Osteocyte (in vitro differentiated cells): ENCODE results near the gene UBFD1. TPM values are rescaled to one million over a fixed set of nuclear protein-coding genes. Genes with fewer than 3 reads are reported as not detected.

Experiments
- DNase-seq: peaks from one replicate; pipeline ENCODE4 v3.0.0; 2021; ENCODE audit warnings: mixed read lengths; ENCODE audit not compliant: unreplicated experiment; ENCODE audit errors: extremely low spot score
- H3K27ac Mint-ChIP-seq: one replicate; pipeline ENCODE4 v1.8.0; 2021; ENCODE audit warnings: mild to moderate bottlenecking, mixed read lengths; ENCODE audit not compliant: unreplicated experiment
- H3K27me3 Mint-ChIP-seq: one replicate; pipeline ENCODE4 v1.8.0; 2021; ENCODE audit warnings: mixed read lengths; ENCODE audit not compliant: unreplicated experiment
- H3K36me3 Mint-ChIP-seq: one replicate; pipeline ENCODE4 v1.8.0; 2021; ENCODE audit warnings: mixed read lengths; ENCODE audit not compliant: unreplicated experiment
- H3K4me1 Mint-ChIP-seq: one replicate; pipeline ENCODE4 v1.8.0; 2021; ENCODE audit warnings: mixed read lengths; ENCODE audit not compliant: unreplicated experiment
- H3K4me3 Mint-ChIP-seq: one replicate; pipeline ENCODE4 v1.8.0; 2021; ENCODE audit warnings: mild to moderate bottlenecking, moderate library complexity, mixed read lengths; ENCODE audit not compliant: unreplicated experiment
- H3K9me3 Mint-ChIP-seq: one replicate; pipeline ENCODE4 v1.8.0; 2021; ENCODE audit warnings: mixed read lengths; ENCODE audit not compliant: unreplicated experiment
- CTCF ChIP-seq: fragments of 200-600 bp; sonication (generic); IDR thresholded peaks from 2 replicates; pipeline ENCODE4 v1.5.0; 2021; ENCODE audit warnings: antibody characterized with exemption, mild to moderate bottlenecking, moderate library complexity
- total RNA-seq: library from RNA; stranded (reverse); gene quantifications from 2 replicates; pipeline ENCODE4 v1.2.1, GENCODE V29; 2021

The UBFD1 gene
- total RNA-seq, 1 donor from 2014 or later: 100 TPM

GRCh38 chr16:23575834-23576233 is 18.3 kb downstream of the UBFD1 start:
- Mint-ChIP-seq H3K4me3 (no peak overlapping the region), H3K27ac (no peak overlapping the region)

GRCh38 chr16:23577493-23577892 is 20.0 kb downstream of the UBFD1 start:
- Mint-ChIP-seq H3K9me3 (no peaks in the 10 kb centered on the region), H3K4me1 (no peaks in the 10 kb centered on the region), H3K27ac (no peak overlapping the region), H3K36me3 (peaks cover 23% of the 10 kb centered on the region), H3K4me3 (no peak overlapping the region), H3K27me3 (no peaks in the 10 kb centered on the region)
- no peak for DNase-seq
- no peak for TF ChIP-seq CTCF

More at GRCh38 chr16:23575834-23576233, 18.3 kb downstream of the UBFD1 start:
- Mint-ChIP-seq H3K4me1 (no peaks in the 10 kb centered on the region), H3K27me3 (no peaks in the 10 kb centered on the region), H3K9me3 (no peaks in the 10 kb centered on the region), H3K36me3 (peaks cover 28% of the 10 kb centered on the region)
- TF ChIP-seq CTCF: no peak
- no peak for DNase-seq

- Mint-ChIP-seq H3K4me1 (no peaks in the 10 kb centered on the region), H3K27me3 (no peaks in the 10 kb centered on the region), H3K36me3 (peaks cover 23% of the 10 kb centered on the region), H3K27ac (no peak overlapping the region), H3K4me3 (no peak overlapping the region), H3K9me3 (no peaks in the 10 kb centered on the region)
- no peak for DNase-seq
- TF ChIP-seq CTCF: no peak
Observed at GRCh38 chr16:23578101-23578830, 20.7 kb downstream of the UBFD1 start.

GRCh38 chr16:23579371-23579770 is 21.8 kb downstream of the UBFD1 start:
- Mint-ChIP-seq H3K4me1 (no peaks in the 10 kb centered on the region), H3K36me3 (peaks cover 18% of the 10 kb centered on the region), H3K27me3 (no peaks in the 10 kb centered on the region), H3K27ac (no peak overlapping the region), H3K4me3 (no peak overlapping the region), H3K9me3 (no peaks in the 10 kb centered on the region)
- no peak for DNase-seq
- no peak for TF ChIP-seq CTCF

GRCh38 chr16:23580391-23580790 is 22.9 kb downstream of the UBFD1 start:
- no peaks in the 10 kb centered on the region for H3K27me3 Mint-ChIP-seq
- no peak overlapping the region for H3K27ac Mint-ChIP-seq
- peaks cover 20% of the 10 kb centered on the region for H3K36me3 Mint-ChIP-seq
- H3K4me1 Mint-ChIP-seq: no peaks in the 10 kb centered on the region
- TF ChIP-seq CTCF: no peak
- no peak overlapping the region for H3K4me3 Mint-ChIP-seq
- no peak for DNase-seq
- no peaks in the 10 kb centered on the region for H3K9me3 Mint-ChIP-seq
